ENCODE measurements around the gene MBD3L4.
A peak's percentile ranks its signal among the peaks of the same experiment; 100 is the strongest.
"Not testable (repeated sequence)": the region's sequence is repeated elsewhere in the genome, so short reads cannot be mapped to it uniquely, and the experiment has no call there.

MBD3L4 gene

GRCh38 chr19:7040079-7040478 is at the start of gene MBD3L4:
TSS of gene MBD3L4 (minus strand) at chr19:7040179. CDS start at chr19:7040144, 35 bp downstream.
- not testable (repeated sequence) for DNase-seq

- DNase-seq, result no peak
Measured at GRCh38 chr19:7088999-7089398, 49.0 kb upstream of the MBD3L4 start.

DNA sequence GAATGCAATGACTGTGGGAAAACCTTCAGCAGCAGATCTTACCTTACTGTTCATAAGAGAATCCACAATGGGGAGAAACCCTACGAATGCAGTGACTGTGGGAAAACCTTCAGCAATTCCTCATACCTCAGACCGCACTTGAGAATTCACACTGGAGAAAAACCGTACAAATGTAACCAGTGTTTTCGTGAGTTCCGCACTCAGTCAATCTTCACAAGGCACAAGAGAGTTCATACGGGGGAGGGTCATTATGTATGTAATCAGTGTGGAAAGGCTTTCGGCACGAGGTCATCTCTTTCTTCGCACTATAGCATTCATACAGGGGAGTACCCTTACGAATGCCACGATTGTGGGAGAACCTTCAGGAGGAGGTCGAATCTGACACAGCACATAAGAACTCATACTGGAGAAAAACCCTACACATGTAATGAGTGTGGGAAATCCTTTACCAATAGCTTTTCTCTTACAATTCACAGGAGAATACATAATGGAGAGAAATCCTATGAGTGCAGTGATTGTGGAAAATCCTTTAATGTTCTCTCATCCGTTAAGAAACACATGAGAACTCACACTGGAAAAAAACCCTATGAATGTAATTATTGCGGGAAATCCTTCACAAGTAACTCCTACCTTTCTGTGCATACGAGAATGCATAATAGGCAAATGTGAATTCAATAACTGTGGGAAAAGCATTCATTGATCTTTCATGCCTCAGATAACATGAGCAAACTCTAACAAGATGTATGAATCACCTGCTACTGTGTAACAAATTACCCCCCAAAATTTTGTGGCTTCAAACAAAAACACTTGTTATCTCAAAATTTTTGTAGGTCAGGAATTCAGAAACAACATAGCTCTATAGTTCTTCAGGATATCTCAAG is 43.3 kb upstream of the MBD3L4 start:
- no peak for DNase-seq

DNA sequence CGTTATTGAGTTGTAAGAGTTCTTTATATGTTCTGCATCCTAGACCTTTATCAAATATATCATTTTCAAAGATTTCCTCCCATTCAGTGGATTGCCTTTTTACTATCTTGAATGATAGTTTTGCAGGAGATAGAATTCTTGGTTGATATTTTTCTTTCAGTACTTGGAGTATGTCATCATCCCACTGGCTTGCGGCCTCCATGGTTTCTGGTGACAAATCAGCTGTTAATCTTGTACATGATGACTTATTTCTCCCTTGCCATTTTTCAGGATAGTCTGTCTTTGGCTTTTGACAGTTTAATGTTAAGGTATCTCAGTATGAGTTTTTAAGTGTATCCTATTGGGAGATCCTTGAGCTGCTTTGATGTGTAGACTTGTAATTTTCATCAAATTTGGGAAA is 38.0 kb upstream of the MBD3L4 start:
- no peak for DNase-seq

- DNase-seq, result no peak
Measured at GRCh38 chr19:7076151-7076550, 36.2 kb upstream of the MBD3L4 start.

DNA sequence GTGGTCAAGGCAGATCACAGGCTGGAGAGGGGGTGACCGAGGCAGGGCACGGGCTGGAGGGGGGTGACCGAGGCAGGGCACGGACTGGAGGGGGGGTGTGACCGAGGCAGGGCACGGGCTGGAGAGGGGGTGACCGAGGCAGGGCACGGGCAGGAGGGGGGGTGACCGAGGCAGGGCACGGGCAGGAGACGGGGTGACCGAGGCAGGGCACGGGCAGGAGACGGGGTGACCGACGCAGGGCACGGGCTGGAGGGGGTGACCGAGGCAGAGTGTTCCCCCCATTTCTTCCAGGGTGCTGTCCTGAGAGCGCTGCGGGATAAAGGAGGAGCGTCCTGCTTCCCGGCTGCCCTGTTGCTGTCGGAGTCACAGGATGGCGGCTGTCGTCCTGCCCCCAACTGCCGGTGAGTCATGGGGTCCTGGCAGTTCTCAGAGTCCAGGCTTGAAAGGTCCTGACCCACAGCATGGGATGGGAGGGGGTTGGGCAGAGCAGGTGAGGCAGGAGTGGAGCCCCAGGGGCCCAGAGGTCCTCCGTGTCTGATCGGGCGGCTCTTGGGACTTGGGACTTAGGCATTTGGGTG is 34.8 kb upstream of the MBD3L4 start:
- no peak for DNase-seq

GRCh38 chr19:7072541-7072940 is 32.6 kb upstream of the MBD3L4 start:
- DNase-seq, result no peak

GRCh38 chr19:7069904-7070226 is 29.9 kb upstream of the MBD3L4 start:
- no peak for DNase-seq

DNA sequence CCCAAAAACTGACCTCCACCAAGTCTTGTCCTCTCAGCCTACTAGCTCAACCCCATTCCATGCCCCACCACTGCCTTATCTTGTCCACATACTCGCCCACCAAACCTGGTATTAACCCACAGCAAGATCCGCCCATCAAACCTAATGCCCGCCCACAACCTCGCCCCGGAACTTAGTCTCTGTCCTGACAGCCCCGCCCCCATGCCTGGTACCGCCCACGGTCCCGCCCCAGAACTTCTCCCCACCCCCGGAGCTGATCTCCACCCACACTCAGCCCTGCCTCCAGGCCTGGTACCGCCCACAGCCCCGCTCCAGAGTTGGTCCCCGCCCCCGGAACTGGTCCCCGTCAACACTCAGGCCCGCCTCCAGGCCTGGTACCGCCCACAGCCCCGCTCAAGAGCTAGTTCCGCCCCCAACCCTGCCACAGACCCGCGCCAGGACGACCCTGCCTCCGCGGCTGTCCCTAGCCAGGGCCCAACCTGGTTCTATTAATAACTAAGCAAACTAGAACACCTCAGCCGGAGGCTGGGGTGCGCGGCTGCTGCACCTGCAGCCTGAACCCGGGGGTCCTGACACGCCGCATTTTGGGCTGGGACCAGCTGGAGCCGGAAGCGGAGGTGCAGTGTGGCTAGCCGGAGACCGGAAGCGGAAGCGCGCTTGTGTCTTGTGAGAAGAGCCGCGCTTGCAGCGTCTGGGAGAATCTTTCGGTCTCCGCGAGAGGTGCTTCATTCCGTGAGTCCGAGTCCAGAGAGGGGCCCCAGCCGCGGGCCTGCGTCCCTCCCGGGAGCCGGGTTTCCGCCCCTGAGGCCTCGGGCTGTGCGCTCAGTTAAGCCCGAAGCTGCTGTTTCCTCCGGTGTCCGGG is 29.3 kb upstream of the MBD3L4 start, which contains the start of gene ZNF557:
Gene ZNF557 (plus strand): TSS at position 662 of the 862 bp plus-strand sequence. CDS start 5,372 bp downstream, outside the sequence.
- peak; percentile 98 for DNase-seq

GRCh38 chr19:7068599-7068998 is 28.6 kb upstream of the MBD3L4 start:
- DNase-seq, result no peak

DNA sequence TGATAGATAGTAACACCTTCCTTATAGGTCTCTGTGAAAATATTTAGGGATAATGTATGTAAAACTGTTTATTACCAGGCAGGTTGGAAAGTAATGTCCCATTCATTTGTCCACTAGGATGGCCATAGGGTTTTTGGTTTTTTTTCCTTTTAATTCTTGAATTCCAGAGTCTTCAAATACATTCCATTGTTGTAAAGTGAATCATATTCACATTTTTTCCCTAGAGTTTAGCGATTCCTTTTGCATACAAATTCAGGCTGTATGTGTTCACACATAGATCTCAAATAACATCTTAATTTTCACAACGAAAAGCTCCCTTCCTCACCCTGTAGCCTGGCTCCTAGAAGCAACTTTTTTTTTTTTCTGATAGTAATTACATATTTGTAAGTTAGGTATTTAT is 27.7 kb upstream of the MBD3L4 start:
- no peak for DNase-seq

GRCh38 chr19:7067122-7067521 is 27.1 kb upstream of the MBD3L4 start:
- DNase-seq, result not testable (repeated sequence)

- DNase-seq, result no peak
Measured at GRCh38 chr19:7063764-7064418, 23.9 kb upstream of the MBD3L4 start.

DNA sequence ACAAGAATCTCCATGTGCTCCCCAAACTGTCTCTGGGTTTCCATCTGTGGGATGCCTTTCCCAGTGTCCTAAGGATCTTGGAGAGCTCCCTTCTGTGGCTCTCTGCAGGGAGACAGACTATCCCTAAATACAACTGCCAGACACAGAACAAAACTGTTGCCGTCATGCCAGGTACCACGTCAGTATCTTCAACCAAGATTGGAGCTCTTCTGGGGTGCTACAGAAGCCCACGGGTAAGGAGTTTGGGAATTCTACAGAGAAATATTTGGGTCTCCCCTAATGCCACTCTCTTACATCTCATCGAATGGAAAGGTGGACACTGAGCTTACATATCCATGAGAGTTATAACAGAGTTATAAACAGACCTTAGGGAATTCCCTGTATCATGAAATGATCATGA is 23.4 kb upstream of the MBD3L4 start:
- DNase-seq, result no peak

GRCh38 chr19:7059977-7060376 is 20.0 kb upstream of the MBD3L4 start:
- not testable (repeated sequence) for DNase-seq

DNA sequence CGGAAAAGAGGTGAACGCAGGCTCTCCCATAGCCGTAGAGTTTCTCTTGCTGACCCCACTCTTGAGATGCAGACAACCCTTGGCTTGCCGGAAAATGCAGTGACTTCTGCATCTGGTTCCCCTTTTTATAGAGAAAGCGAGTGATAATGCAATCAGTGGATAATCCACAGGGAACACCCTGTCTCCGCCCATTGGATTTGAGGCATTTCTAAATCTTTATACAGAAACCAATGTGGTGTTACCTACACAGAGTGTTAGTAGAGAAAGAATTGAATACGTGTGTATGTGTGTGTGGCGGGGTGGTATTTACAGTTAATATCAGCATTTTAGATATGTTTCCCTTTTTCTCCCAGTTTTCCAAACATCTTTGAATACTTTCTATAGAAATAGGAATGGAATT is 18.6 kb upstream of the MBD3L4 start, which contains the start of gene MBD3L3:
Gene MBD3L3 (minus strand): TSS at position 101 of the 400 bp plus-strand sequence. CDS start 71 bp downstream, at position 30.
- DNase-seq, result not testable (repeated sequence)

GRCh38 chr19:7056371-7056770 is 16.4 kb upstream of the MBD3L4 start:
- DNase-seq, result not testable (repeated sequence)

GRCh38 chr19:7055679-7056078 is 15.7 kb upstream of the MBD3L4 start:
- DNase-seq, result not testable (repeated sequence)

DNA sequence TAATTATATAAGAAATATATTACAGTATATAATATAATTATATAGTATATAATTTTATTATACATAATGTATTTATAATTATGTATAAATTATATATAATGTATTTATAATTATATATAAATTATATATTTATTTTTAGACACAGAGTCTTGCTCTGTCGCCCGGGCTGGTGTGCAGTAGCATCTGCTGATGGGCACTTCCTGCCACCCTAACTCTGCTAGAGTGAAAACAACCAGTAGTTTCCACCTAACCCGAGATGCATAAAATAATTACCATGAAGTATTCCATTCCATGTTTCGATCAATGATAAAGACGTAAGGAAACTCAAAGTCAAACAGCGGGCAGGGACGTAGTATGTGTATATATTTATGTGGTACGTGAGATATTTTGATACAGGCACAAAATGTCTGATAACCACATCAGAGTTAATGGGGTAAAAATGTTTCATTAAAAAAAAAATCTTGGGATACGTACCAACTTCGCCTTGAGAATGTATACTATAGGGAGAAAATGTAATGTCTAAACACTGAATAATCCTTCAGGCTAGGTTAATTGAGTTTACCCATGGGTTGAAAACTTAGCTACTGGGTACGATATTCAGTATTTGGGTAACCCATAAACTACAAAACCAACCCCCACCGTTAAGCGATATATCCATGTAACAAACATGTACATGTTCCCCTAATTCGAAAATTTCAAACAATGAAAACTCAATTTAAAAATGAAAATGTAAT is 14.8 kb upstream of the MBD3L4 start:
- DNase-seq, result not testable (repeated sequence)

DNA sequence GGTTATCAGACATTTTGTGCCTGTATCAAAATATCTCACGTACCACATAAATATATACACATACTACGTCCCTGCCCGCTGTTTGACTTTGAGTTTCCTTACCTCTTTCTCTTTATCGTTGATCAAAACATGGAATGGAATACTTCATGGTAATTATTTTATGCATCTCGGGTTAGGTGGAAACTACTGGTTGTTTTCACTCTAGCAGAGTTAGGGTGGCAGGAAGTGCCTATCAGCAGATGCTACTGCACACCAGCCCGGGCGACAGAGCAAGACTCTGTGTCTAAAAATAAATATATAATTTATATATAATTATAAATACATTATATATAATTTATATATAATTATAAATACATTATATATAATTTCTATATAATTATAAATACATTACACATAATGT is 12.9 kb upstream of the MBD3L4 start:
- not testable (repeated sequence) for DNase-seq

GRCh38 chr19:7051421-7051820 is 11.4 kb upstream of the MBD3L4 start:
- not testable (repeated sequence) for DNase-seq

DNA sequence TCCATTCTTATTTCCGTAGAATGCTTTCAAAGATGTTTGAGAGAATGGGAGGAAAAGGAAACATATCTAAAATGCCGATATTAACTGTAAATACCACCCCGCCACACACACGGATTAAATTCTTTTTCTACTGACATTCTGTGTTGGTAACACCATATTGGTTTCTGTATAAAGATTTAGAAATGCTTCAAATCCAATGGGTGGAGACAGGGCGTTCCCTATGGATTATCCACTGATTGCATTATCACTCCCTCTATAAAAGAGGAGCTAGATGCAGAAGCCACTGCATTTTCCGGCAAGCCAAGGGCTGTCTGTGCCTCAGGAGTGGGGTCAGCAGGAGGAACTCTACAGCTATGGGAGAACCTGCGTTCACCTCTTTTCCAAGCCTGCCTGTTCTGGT is 9.0 kb upstream of the MBD3L4 start, which contains the start of gene MBD3L2:
Gene MBD3L2 (plus strand): TSS at position 301 of the 400 bp plus-strand sequence. CDS start 53 bp downstream, at position 354.
- DNase-seq, result not testable (repeated sequence)

All from CD4-positive, alpha-beta T cell treated with Interferon gamma for 1 hour (primary cell).